Hindlimb muscle (tissue), 1 donor: ENCODE data around the gene RETREG2. TPM values are rescaled to one million over a fixed set of nuclear protein-coding genes. Genes with fewer than 3 reads are reported as not detected.

Experiments used
- DNase-seq: peaks from one replicate; pipeline ENCODE4 v3.0.0-alpha.2; 2013
- polyA plus RNA-seq: library from polyadenylated mRNA; unstranded; fragments of 120-200 nt; gene quantifications from one replicate; pipeline ENCODE4 v1.2.1, GENCODE V29; 2013; ENCODE audit not compliant: insufficient read length

Gene RETREG2
- polyA plus RNA-seq, 1 donor: 42.0 TPM

GRCh38 chr2:219215871-219216534, 37.9 kb downstream of the RETREG2 start:
- DNase-seq: no peak

- DNase-seq: no peak
These were observed 38.5 kb downstream of the RETREG2 start for GRCh38 chr2:219216535-219216915.

GRCh38 chr2:219218217-219218731, 40.2 kb downstream of the RETREG2 start:
- DNase-seq: no peak

DNA sequence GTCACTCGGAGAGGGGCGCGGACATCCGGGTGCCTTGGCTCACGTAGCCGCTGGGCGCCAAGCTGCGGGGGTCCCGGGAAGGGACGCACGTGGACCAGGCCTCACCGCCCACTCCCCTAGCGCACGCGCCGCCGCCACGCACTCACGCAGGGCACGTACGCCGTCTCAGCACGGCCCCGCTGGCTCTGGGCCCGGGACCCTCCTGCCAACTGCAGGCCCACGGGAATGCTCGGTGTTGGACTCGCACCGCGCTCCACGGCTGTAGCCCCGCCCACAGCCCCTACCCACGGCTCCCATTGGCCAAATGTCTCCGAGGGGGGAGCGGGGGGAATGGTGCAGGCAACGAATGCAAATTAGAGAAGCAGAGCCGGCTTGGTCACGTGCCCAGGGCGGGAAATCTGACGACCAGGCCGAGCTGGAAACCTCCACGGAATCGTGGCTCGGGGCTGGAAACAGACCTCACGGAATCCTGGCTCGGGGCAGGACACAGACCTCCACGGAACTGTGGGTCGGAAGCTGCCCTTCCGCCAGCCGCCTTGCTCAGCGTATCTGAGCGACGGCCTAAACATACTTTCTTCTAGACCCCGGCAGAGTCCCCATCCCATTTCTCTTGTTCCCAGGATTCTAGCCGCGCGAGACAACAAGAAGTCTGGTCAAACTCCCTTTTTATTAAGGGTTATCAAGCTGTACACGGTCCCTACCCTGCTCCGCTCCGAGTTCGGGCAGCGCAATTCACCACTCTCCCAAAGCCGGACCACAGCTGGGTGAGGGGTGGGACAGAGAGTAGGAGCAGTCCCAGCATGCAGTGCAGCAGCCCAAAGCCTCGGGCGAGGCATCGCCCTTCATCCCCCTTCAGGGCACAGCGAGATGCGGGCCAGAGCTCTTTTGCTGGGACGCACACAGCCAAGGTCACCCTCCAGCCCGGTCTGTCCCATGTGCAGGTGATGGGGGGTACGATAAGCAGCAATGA, 40.9 kb downstream of the RETREG2 start, which contains the start of gene ABCB6:
Gene ABCB6, minus strand, starts transcription at position 227 of the 970 bp plus-strand sequence. CDS start 285 bp downstream, outside the sequence.
- DNase-seq: peak; percentile 97

GRCh38 chr2:219219784-219220532, 41.9 kb downstream of the RETREG2 start:
- DNase-seq: no peak

- no peak for DNase-seq
These were observed 42.8 kb downstream of the RETREG2 start for GRCh38 chr2:219220652-219221402.

GRCh38 chr2:219221957-219222518, 44.0 kb downstream of the RETREG2 start:
- DNase-seq: no peak

GRCh38 chr2:219223831-219224610, 45.9 kb downstream of the RETREG2 start:
- no peak for DNase-seq

- DNase-seq: no peak
These were observed 47.3 kb downstream of the RETREG2 start for GRCh38 chr2:219225350-219225749.

DNA sequence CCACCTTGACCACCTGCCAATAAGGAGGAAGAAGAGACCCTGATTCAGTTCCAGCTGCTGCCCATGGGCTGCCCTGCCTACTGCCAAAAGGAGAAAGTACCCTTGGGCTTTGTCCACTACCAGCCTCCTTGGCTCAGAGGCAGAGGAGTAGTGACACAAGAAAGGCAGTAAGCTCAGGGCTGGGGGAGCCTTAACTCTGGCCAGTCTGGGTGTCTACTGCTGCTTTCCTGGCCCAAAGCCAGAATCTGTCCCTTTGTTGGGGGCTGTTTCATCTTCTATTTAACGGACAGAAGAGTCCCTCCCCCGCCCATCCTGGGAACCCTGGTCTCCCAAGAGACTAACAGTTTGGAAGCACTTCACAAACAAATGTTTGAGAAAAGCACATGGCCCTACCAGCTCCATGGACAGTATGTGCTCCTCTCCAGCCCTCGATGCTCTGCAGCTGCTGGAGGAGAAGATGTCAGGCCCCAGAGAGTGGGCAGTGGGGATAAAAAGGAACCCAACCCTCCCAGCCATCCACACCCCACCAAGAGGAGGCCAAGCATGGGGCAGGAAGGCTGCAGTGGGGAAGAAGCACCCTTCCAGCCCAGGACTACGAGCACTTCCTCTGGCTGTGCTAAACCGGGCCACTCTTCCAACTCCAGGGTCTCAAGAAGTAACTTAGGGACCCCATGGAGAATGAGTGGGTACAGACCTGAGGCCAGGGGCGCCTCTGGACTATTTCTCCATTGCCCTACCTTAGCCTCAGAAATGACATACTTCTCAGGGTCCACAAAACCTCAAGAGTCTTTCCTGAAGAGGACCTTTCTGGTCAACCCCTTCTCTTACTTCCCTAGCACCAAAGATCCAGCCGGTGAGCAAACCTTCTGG, 50.2 kb downstream of the RETREG2 start:
- no peak for DNase-seq

DNA sequence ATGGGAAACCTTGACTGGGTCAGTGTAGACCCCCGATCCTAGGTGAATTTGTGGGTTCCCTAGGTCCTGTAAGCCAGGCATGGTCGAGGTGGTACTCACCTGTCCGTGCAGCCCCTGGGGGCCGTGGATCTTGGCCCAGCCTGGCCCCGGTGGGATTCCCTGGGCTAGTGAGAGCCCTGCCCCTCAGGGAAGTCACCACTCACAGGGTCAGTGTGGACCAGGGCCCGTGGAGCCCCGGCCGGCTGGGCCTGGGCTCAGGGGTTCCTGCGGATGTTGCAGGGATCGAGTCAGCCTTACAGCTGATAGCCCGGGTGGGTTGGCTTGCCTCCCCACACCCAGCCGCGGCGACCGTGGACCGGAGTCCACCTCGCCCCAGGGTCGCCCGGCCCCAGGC, 50.8 kb downstream of the RETREG2 start:
- no peak for DNase-seq

DNA sequence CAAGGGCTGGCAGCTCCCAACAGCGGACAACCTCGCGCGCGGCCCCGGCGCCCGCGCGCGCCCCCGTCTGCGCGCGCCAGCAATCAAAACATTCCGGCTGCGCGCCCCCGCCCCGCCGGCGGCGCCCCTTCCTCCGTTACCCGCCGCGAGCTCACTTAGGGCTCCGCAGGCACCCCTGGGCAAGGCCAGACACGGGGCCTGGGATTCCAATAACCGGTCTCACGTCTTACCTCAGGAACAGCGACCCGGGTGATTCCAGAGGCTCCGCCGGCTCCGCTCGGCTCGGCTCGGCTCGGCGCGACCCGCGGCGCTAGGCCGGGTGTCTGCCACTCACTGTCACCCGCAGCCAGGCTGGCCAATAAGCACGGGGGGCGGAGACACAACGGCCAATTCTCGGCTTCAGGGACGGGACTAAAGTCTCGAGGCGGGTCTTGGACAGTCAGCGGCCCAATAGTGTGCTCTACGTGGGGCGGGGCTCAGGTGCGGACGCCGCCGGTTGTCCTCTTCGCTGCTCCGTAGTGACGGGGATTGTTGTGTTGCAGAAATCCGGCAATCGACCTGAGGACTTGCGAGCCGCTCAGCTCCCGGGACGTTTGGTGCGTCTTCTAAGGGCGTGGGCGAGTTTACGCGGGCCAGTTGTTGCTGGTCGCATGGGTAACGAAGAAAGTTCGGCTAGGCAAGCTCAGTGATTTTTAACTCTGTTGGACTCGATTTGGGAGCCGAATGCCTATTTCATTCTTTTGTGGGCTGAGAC, 51.4 kb downstream of the RETREG2 start, which contains the start of the genes ANKZF1 and ATG9A:
Gene ANKZF1, plus strand, starts transcription at position 502 of the 754 bp plus-strand sequence. CDS start 452 bp downstream, outside the sequence.
Gene ATG9A, minus strand, starts transcription at position 332 of the 754 bp plus-strand sequence. CDS start 1,612 bp downstream, outside the sequence.
- peak; percentile 97 for DNase-seq

GRCh38 chr2:219230059-219230540, 52.0 kb downstream of the RETREG2 start:
- no peak for DNase-seq

- DNase-seq: no peak
These were observed 56.3 kb downstream of the RETREG2 start for GRCh38 chr2:219234331-219234730.
